ENCODE measurements around the gene EIF4E2.

EIF4E2 gene

GRCh38 chr2:232513353-232513752 is 37.1 kb upstream of the EIF4E2 start:
- no peak for DNase-seq (ENCODE audit: low read depth in 1 of 2, low spot score in 1 of 2)
- TF ChIP-seq JUND (IDR thresholded peaks at IDR 0.05; ENCODE audit: low read depth) = no peak
- in situ Hi-C loops (cut with HindIII; ENCODE audit: low pct_unique_long_range_greater_than_20kb, low sequenced_read_pairs) = no loop called here

GRCh38 chr2:232515639-232516038 is 34.9 kb upstream of the EIF4E2 start:
- in situ Hi-C loops (cut with HindIII; ENCODE audit: low pct_unique_long_range_greater_than_20kb, low sequenced_read_pairs) = no loop called here
- TF ChIP-seq JUND (IDR thresholded peaks at IDR 0.05; ENCODE audit: low read depth) = no peak
- DNase-seq (ENCODE audit: low read depth in 1 of 2, low spot score in 1 of 2) = peak in 1 of 2 experiments; percentile 16

- in situ Hi-C loops (cut with HindIII; ENCODE audit: low pct_unique_long_range_greater_than_20kb, low sequenced_read_pairs) = no loop called here
- DNase-seq (ENCODE audit: low read depth in 1 of 2, low spot score in 1 of 2) = no peak
- no peak for TF ChIP-seq JUND (IDR thresholded peaks at IDR 0.05; ENCODE audit: low read depth)
Observed at GRCh38 chr2:232516551-232516950, 33.9 kb upstream of the EIF4E2 start.

- TF ChIP-seq JUND (IDR thresholded peaks at IDR 0.05; ENCODE audit: low read depth) = no peak
- in situ Hi-C loops (cut with HindIII; ENCODE audit: low pct_unique_long_range_greater_than_20kb, low sequenced_read_pairs) = no loop called here
- DNase-seq (ENCODE audit: low read depth in 1 of 2, low spot score in 1 of 2) = no peak
Observed at GRCh38 chr2:232518844-232519243, 31.6 kb upstream of the EIF4E2 start.

GRCh38 chr2:232519581-232520438 is 30.7 kb upstream of the EIF4E2 start, which contains the start of gene PRSS56:
Gene PRSS56, plus strand, starts transcription at chr2:232520388. Its CDS starts 211 bp downstream, at chr2:232520599.
- no peak for TF ChIP-seq JUND (IDR thresholded peaks at IDR 0.05; ENCODE audit: low read depth)
- in situ Hi-C loops (cut with HindIII; ENCODE audit: low pct_unique_long_range_greater_than_20kb, low sequenced_read_pairs) = no loop called here
- no peak for DNase-seq (ENCODE audit: low read depth in 1 of 2, low spot score in 1 of 2)

- no peak for TF ChIP-seq JUND (IDR thresholded peaks at IDR 0.05; ENCODE audit: low read depth)
- DNase-seq (ENCODE audit: low read depth in 1 of 2, low spot score in 1 of 2) = no peak
- in situ Hi-C loops (cut with HindIII; ENCODE audit: low pct_unique_long_range_greater_than_20kb, low sequenced_read_pairs) = no loop called here
Observed at GRCh38 chr2:232520489-232520888, 30.0 kb upstream of the EIF4E2 start.

GRCh38 chr2:232521098-232521497 is 29.4 kb upstream of the EIF4E2 start:
- TF ChIP-seq JUND (IDR thresholded peaks at IDR 0.05; ENCODE audit: low read depth) = no peak
- in situ Hi-C loops (cut with HindIII; ENCODE audit: low pct_unique_long_range_greater_than_20kb, low sequenced_read_pairs) = no loop called here
- DNase-seq (ENCODE audit: low read depth in 1 of 2, low spot score in 1 of 2) = no peak

GRCh38 chr2:232521959-232522622 is 28.4 kb upstream of the EIF4E2 start:
- peak; percentile 20 to 59 for DNase-seq (ENCODE audit: low read depth in 1 of 2, low spot score in 1 of 2)
- in situ Hi-C loops (cut with HindIII; ENCODE audit: low pct_unique_long_range_greater_than_20kb, low sequenced_read_pairs) = no loop called here
- TF ChIP-seq JUND (IDR thresholded peaks at IDR 0.05; ENCODE audit: low read depth) = no peak

GRCh38 chr2:232522623-232523401 is 27.7 kb upstream of the EIF4E2 start:
- in situ Hi-C loops (cut with HindIII; ENCODE audit: low pct_unique_long_range_greater_than_20kb, low sequenced_read_pairs) = no loop called here
- TF ChIP-seq JUND (IDR thresholded peaks at IDR 0.05; ENCODE audit: low read depth) = no peak
- no peak for DNase-seq (ENCODE audit: low read depth in 1 of 2, low spot score in 1 of 2)

GRCh38 chr2:232523402-232523681 is 27.1 kb upstream of the EIF4E2 start:
- TF ChIP-seq JUND (IDR thresholded peaks at IDR 0.05; ENCODE audit: low read depth) = no peak
- in situ Hi-C loops (cut with HindIII; ENCODE audit: low pct_unique_long_range_greater_than_20kb, low sequenced_read_pairs) = no loop called here
- DNase-seq (ENCODE audit: low read depth in 1 of 2, low spot score in 1 of 2) = peak in 1 of 2 experiments; percentile 17

- DNase-seq (ENCODE audit: low read depth in 1 of 2, low spot score in 1 of 2) = peak; percentile 46 to 49
- no peak for TF ChIP-seq JUND (IDR thresholded peaks at IDR 0.05; ENCODE audit: low read depth)
- in situ Hi-C loops (cut with HindIII; ENCODE audit: low pct_unique_long_range_greater_than_20kb, low sequenced_read_pairs) = no loop called here
Observed at GRCh38 chr2:232523682-232524597, 26.5 kb upstream of the EIF4E2 start.

- TF ChIP-seq JUND (IDR thresholded peaks at IDR 0.05; ENCODE audit: low read depth) = no peak
- DNase-seq (ENCODE audit: low read depth in 1 of 2, low spot score in 1 of 2) = no peak
- in situ Hi-C loops (cut with HindIII; ENCODE audit: low pct_unique_long_range_greater_than_20kb, low sequenced_read_pairs) = no loop called here
Observed at GRCh38 chr2:232524771-232525170, 25.7 kb upstream of the EIF4E2 start.

All from T47D (cell line).